ENCODE measurements around the gene SLC18A3.

GRCh38 chr10:49578392-49578791 is 31.7 kb upstream of the SLC18A3 start:
- TF ChIP-seq POLR2A (IDR thresholded peaks at IDR 0.05) (no peak), CTCF (IDR thresholded peaks at IDR 0.05) (no peak), POLR2AphosphoS5 (IDR thresholded peaks at IDR 0.05) (no peak)

Measured in breast epithelium (tissue), 3 donors.